Adipocyte (in vitro differentiated cells): Measurements from ENCODE around the gene NUDT6.
"Not testable (repeated sequence)": the region's sequence is repeated elsewhere in the genome, so short reads cannot be mapped to it uniquely, and the experiment has no call there.

Experiments used
- DNase-seq: peaks from one replicate; pipeline ENCODE4 v3.0.0-alpha.2; 2015; ENCODE audit warnings: low read depth
- H3K27me3 ChIP-seq: replicated peaks from 2 replicates; pipeline ENCODE4 v1.7.0; 2013; ENCODE audit warnings: mild to moderate bottlenecking, low read length, moderate library complexity; ENCODE audit not compliant: control insufficient read depth, insufficient read depth
- H3K36me3 ChIP-seq: 2 replicates; pipeline ENCODE4 v1.7.0; 2013; ENCODE audit warnings: low read length, mild to moderate bottlenecking, moderate library complexity; ENCODE audit not compliant: control insufficient read depth, insufficient read depth, severe bottlenecking
- H3K4me1 ChIP-seq: 2 replicates; pipeline ENCODE4 v1.7.0; 2013; ENCODE audit warnings: mild to moderate bottlenecking, low read length, moderate library complexity; ENCODE audit not compliant: control insufficient read depth, insufficient read depth
- H3K4me3 ChIP-seq: 2 replicates; pipeline ENCODE4 v1.7.0; 2013; ENCODE audit warnings: mild to moderate bottlenecking, low read length, moderate library complexity
- H3K9ac ChIP-seq: 2 replicates; pipeline ENCODE4 v1.7.0; 2013; ENCODE audit warnings: mild to moderate bottlenecking, low read length, moderate library complexity
- H3K9me3 ChIP-seq: 2 replicates; pipeline ENCODE4 v1.7.0; 2013; ENCODE audit warnings: mild to moderate bottlenecking, low read length, moderate library complexity; ENCODE audit not compliant: control insufficient read depth

The NUDT6 gene

GRCh38 chr4:122948671-122949070, 26.3 kb upstream of the NUDT6 start:
- Histone ChIP-seq H3K36me3 (peaks cover 64% of the 10 kb centered on the region), H3K9ac (no peak overlapping the region), H3K9me3 (no peaks in the 10 kb centered on the region), H3K4me1 (no peaks in the 10 kb centered on the region), H3K4me3 (no peak overlapping the region), H3K27me3 (no peaks in the 10 kb centered on the region)
- DNase-seq: no peak

- no peak overlapping the region for H3K4me3 ChIP-seq
- H3K9ac ChIP-seq: no peak overlapping the region
- DNase-seq: no peak
- H3K36me3 ChIP-seq: peaks cover 43% of the 10 kb centered on the region
- H3K9me3 ChIP-seq: no peaks in the 10 kb centered on the region
- no peaks in the 10 kb centered on the region for H3K4me1 ChIP-seq
- no peaks in the 10 kb centered on the region for H3K27me3 ChIP-seq
These were observed 23.7 kb upstream of the NUDT6 start for GRCh38 chr4:122946142-122946541.

GRCh38 chr4:122945136-122945535, 22.7 kb upstream of the NUDT6 start:
- not testable (repeated sequence) for DNase-seq, H3K27me3 ChIP-seq, H3K9me3 ChIP-seq, H3K4me1 ChIP-seq, H3K9ac ChIP-seq, H3K4me3 ChIP-seq
- H3K36me3 ChIP-seq: peaks cover 35% of the 10 kb centered on the region

GRCh38 chr4:122932763-122933162, 10.4 kb upstream of the NUDT6 start:
- H3K27me3 ChIP-seq: no peaks in the 10 kb centered on the region
- H3K36me3 ChIP-seq: peaks cover 66% of the 10 kb centered on the region
- DNase-seq: no peak
- no peak overlapping the region for H3K4me3 ChIP-seq
- H3K4me1 ChIP-seq: no peaks in the 10 kb centered on the region
- H3K9ac ChIP-seq: no peak overlapping the region
- no peaks in the 10 kb centered on the region for H3K9me3 ChIP-seq

GRCh38 chr4:122930862-122931261, 8.5 kb upstream of the NUDT6 start:
- Histone ChIP-seq H3K9me3 (no peaks in the 10 kb centered on the region), H3K9ac (no peak overlapping the region), H3K4me3 (no peak overlapping the region), H3K4me1 (peaks cover 10% of the 10 kb centered on the region), H3K27me3 (no peaks in the 10 kb centered on the region), H3K36me3 (peaks cover 51% of the 10 kb centered on the region)
- peak; percentile 77 for DNase-seq

GRCh38 chr4:122928930-122929329, 6.5 kb upstream of the NUDT6 start:
- Histone ChIP-seq H3K9ac (no peak overlapping the region), H3K9me3 (no peaks in the 10 kb centered on the region), H3K36me3 (peaks cover 36% of the 10 kb centered on the region), H3K27me3 (no peaks in the 10 kb centered on the region), H3K4me3 (no peak overlapping the region), H3K4me1 (peaks cover 14% of the 10 kb centered on the region)
- no peak for DNase-seq

GRCh38 chr4:122922877-122923511, 597 bp upstream of the NUDT6 start:
- Histone ChIP-seq H3K36me3 (no peaks in the 10 kb centered on the region), H3K4me3 (peak overlapping the region; percentile 98), H3K27me3 (no peaks in the 10 kb centered on the region), H3K9ac (peak overlapping the region; percentile 93), H3K4me1 (peaks cover 24% of the 10 kb centered on the region), H3K9me3 (no peaks in the 10 kb centered on the region)
- peak; percentile 91 for DNase-seq

GRCh38 chr4:122921300-122921699, 1.1 kb downstream of the NUDT6 start:
- Histone ChIP-seq H3K9ac (peak overlapping the region; percentile 93), H3K9me3 (no peaks in the 10 kb centered on the region), H3K4me3 (peak overlapping the region; percentile 98), H3K36me3 (no peaks in the 10 kb centered on the region), H3K27me3 (no peaks in the 10 kb centered on the region), H3K4me1 (peaks cover 14% of the 10 kb centered on the region)
- no peak for DNase-seq

- Histone ChIP-seq H3K27me3 (no peaks in the 10 kb centered on the region), H3K4me1 (peaks cover 14% of the 10 kb centered on the region), H3K4me3 (no peak overlapping the region), H3K9me3 (no peaks in the 10 kb centered on the region), H3K36me3 (no peaks in the 10 kb centered on the region), H3K9ac (no peak overlapping the region)
- no peak for DNase-seq
These were observed 1.9 kb downstream of the NUDT6 start for GRCh38 chr4:122920473-122920872.

- no peak for DNase-seq
These were observed 4.7 kb downstream of the NUDT6 start for GRCh38 chr4:122917731-122918130.

GRCh38 chr4:122914938-122915337, 7.5 kb downstream of the NUDT6 start:
- H3K9me3 ChIP-seq: no peaks in the 10 kb centered on the region
- H3K4me1 ChIP-seq: peaks cover 23% of the 10 kb centered on the region
- H3K4me3 ChIP-seq: peak overlapping the region; percentile 34
- DNase-seq: peak; percentile 57
- H3K9ac ChIP-seq: peak overlapping the region; percentile 19
- no peaks in the 10 kb centered on the region for H3K36me3 ChIP-seq
- no peaks in the 10 kb centered on the region for H3K27me3 ChIP-seq

More at GRCh38 chr4:122917731-122918130, 4.7 kb downstream of the NUDT6 start:
- Histone ChIP-seq H3K9ac (no peak overlapping the region), H3K36me3 (no peaks in the 10 kb centered on the region), H3K4me1 (peaks cover 22% of the 10 kb centered on the region), H3K4me3 (no peak overlapping the region), H3K9me3 (no peaks in the 10 kb centered on the region), H3K27me3 (no peaks in the 10 kb centered on the region)
